Neural cell (in vitro differentiated cells): ENCODE measurements around the gene CSNK2B. TPM values are rescaled to one million over a fixed set of nuclear protein-coding genes. Genes with fewer than 3 reads are reported as not detected.

Experiments
- H2AFZ ChIP-seq: fragments of 200-600, 300-800 bp; sonication (generic), shearing (Covaris generic); 2 replicates; pipeline ENCODE4 v1.6.0; 2014; ENCODE audit warnings: low read depth, mild to moderate bottlenecking, antibody characterized with exemption, low read length, moderate library complexity
- H3F3A ChIP-seq: fragments of 200-600 bp; shearing (Covaris generic); 2 replicates; pipeline ENCODE4 v1.6.1; 2016; ENCODE audit warnings: mild to moderate bottlenecking, moderate library complexity, mixed read lengths, antibody characterized with exemption, low read length; ENCODE audit not compliant: insufficient read depth, poor library complexity, severe bottlenecking
- H3K27ac ChIP-seq: fragments of 200-600, 300-800 bp; sonication (generic), shearing (Covaris generic); 2 replicates; pipeline ENCODE4 v1.5.1; 2014; ENCODE audit warnings: mild to moderate bottlenecking, low read length, moderate library complexity
- H3K27me3 ChIP-seq: fragments of 300-800, 200-600 bp; sonication (generic), shearing (Covaris generic); 2 replicates; pipeline ENCODE4 v1.6.0; 2014; ENCODE audit warnings: mild to moderate bottlenecking, low read depth, low read length, moderate library complexity; ENCODE audit not compliant: insufficient read depth
- H3K36me3 ChIP-seq: fragments of 300-800, 200-600 bp; sonication (generic), shearing (Covaris generic); 2 replicates; pipeline ENCODE4 v1.5.1; 2014; ENCODE audit warnings: mild to moderate bottlenecking, antibody characterized with exemption, low read length, moderate library complexity; ENCODE audit not compliant: insufficient read depth
- H3K4me2 ChIP-seq: fragments of 300-800, 200-600 bp; sonication (generic), shearing (Covaris generic); 2 replicates; pipeline ENCODE4 v1.6.0; 2014; ENCODE audit warnings: mild to moderate bottlenecking, low read length
- H3K4me3 ChIP-seq: fragments of 300-800, 200-600 bp; sonication (generic), shearing (Covaris generic); 2 replicates; pipeline ENCODE4 v1.5.1; 2014; ENCODE audit warnings: mild to moderate bottlenecking, low read length, moderate library complexity
- H3K79me2 ChIP-seq: fragments of 200-600 bp; shearing (Covaris generic); replicated peaks from 2 replicates; pipeline ENCODE4 v1.6.0; 2014; ENCODE audit warnings: mild to moderate bottlenecking, low read length, moderate library complexity; ENCODE audit not compliant: insufficient read depth
- H3K9ac ChIP-seq: fragments of 300-800, 200-600 bp; sonication (generic), shearing (Covaris generic); 2 replicates; pipeline ENCODE4 v1.6.1; 2016; ENCODE audit warnings: mild to moderate bottlenecking, low read length, mixed read lengths
- H3K9me2 ChIP-seq: fragments of 200-600 bp; shearing (Covaris generic); 2 replicates; pipeline ENCODE4 v1.6.1; 2016; ENCODE audit warnings: mild to moderate bottlenecking, low read length, mixed read lengths; ENCODE audit not compliant: insufficient read depth
- H3K9me3 ChIP-seq: fragments of 200-600, 300-800 bp; sonication (generic), shearing (Covaris generic); 2 replicates; pipeline ENCODE4 v1.6.1; 2016; ENCODE audit warnings: mild to moderate bottlenecking, mixed run types, low read length, moderate library complexity, mixed read lengths
- H4K20me1 ChIP-seq: fragments of 200-600 bp; shearing (Covaris generic); 2 replicates; pipeline ENCODE4 v1.6.1; 2016; ENCODE audit warnings: mild to moderate bottlenecking, mixed run types; ENCODE audit not compliant: insufficient read depth
- CTCF ChIP-seq: fragments of 450-650 bp; IDR thresholded peaks from 2 replicates; pipeline ENCODE4 v1.5.1; 2014; ENCODE audit warnings: antibody characterized with exemption, mild to moderate bottlenecking, moderate library complexity; ENCODE audit not compliant: poor library complexity, severe bottlenecking
- EP300 ChIP-seq: fragments of 450-650 bp; conservative IDR thresholded peaks from 2 replicates; pipeline ENCODE4 v1.6.1; 2014; ENCODE audit warnings: antibody characterized with exemption, mild to moderate bottlenecking, moderate library complexity; ENCODE audit not compliant: poor library complexity, severe bottlenecking
- EZH2 ChIP-seq: fragments of 200-600, 300-800 bp; shearing (Covaris generic), sonication (generic); IDR thresholded peaks from 2 replicates; pipeline ENCODE4 v1.6.1; 2014; ENCODE audit warnings: antibody characterized with exemption, low read length, borderline replicate concordance, mild to moderate bottlenecking; ENCODE audit not compliant: insufficient read depth, poor library complexity, severe bottlenecking
- MXI1 ChIP-seq: fragments of 450-650 bp; conservative IDR thresholded peaks from 2 replicates; pipeline ENCODE4 v1.6.1; 2014; ENCODE audit warnings: antibody characterized with exemption, mild to moderate bottlenecking; ENCODE audit not compliant: poor library complexity, severe bottlenecking
- POLR2AphosphoS5 ChIP-seq: IDR thresholded peaks from 2 replicates; pipeline ENCODE4 v1.6.1; 2012
- RAD21 ChIP-seq: fragments of 450-650 bp; conservative IDR thresholded peaks from 2 replicates; pipeline ENCODE4 v1.6.1; 2014; ENCODE audit warnings: antibody characterized with exemption, mild to moderate bottlenecking, moderate library complexity
- SMC3 ChIP-seq: fragments of 450-650 bp; conservative IDR thresholded peaks from 2 replicates; pipeline ENCODE4 v1.6.1; 2014; ENCODE audit warnings: antibody characterized with exemption, mild to moderate bottlenecking, moderate library complexity; ENCODE audit not compliant: poor library complexity
- TAF1 ChIP-seq: IDR thresholded peaks from 2 replicates; pipeline ENCODE4 v1.6.1; 2012; ENCODE audit warnings: low read depth
- polyA plus RNA-seq: library from polyadenylated mRNA; depleted of rRNA; stranded (reverse); fragments of >200 nt; gene quantifications from 2 replicates; pipeline ENCODE4 v1.2.3, GENCODE V29; 2014
- TF ChIP-seq, protein P1 (sequence below): IDR thresholded peaks from 2 replicates; pipeline ENCODE4 v1.6.1; 2012; ENCODE audit warnings: borderline replicate concordance

The CSNK2B gene
- polyA plus RNA-seq, 1 donor from 2014 or later, result 135 TPM

GRCh38 chr6:31691078-31691463 lies 25.2 kb downstream of the CSNK2B start:
- no peaks in the 10 kb centered on the region for H3K9me3 ChIP-seq
- TF ChIP-seq EP300, result no peak
- TF ChIP-seq TAF1, result no peak
- TF ChIP-seq POLR2AphosphoS5, result no peak
- TF ChIP-seq SMC3, result no peak
- TF ChIP-seq, protein P1, sequence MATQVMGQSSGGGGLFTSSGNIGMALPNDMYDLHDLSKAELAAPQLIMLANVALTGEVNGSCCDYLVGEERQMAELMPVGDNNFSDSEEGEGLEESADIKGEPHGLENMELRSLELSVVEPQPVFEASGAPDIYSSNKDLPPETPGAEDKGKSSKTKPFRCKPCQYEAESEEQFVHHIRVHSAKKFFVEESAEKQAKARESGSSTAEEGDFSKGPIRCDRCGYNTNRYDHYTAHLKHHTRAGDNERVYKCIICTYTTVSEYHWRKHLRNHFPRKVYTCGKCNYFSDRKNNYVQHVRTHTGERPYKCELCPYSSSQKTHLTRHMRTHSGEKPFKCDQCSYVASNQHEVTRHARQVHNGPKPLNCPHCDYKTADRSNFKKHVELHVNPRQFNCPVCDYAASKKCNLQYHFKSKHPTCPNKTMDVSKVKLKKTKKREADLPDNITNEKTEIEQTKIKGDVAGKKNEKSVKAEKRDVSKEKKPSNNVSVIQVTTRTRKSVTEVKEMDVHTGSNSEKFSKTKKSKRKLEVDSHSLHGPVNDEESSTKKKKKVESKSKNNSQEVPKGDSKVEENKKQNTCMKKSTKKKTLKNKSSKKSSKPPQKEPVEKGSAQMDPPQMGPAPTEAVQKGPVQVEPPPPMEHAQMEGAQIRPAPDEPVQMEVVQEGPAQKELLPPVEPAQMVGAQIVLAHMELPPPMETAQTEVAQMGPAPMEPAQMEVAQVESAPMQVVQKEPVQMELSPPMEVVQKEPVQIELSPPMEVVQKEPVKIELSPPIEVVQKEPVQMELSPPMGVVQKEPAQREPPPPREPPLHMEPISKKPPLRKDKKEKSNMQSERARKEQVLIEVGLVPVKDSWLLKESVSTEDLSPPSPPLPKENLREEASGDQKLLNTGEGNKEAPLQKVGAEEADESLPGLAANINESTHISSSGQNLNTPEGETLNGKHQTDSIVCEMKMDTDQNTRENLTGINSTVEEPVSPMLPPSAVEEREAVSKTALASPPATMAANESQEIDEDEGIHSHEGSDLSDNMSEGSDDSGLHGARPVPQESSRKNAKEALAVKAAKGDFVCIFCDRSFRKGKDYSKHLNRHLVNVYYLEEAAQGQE, result no peak
- TF ChIP-seq MXI1, result no peak
- TF ChIP-seq CTCF, result no peak
- no peak for TF ChIP-seq EZH2
- TF ChIP-seq RAD21, result no peak
- no peaks in the 10 kb centered on the region for H3F3A ChIP-seq
- no peaks in the 10 kb centered on the region for H3K9me2 ChIP-seq
- H3K4me3 ChIP-seq, result no peak overlapping the region
- H3K36me3 ChIP-seq, result no peaks in the 10 kb centered on the region
- no peak overlapping the region for H3K4me2 ChIP-seq
- no peak overlapping the region for H3K27ac ChIP-seq
- H3K79me2 ChIP-seq, result no peaks in the 10 kb centered on the region
- H4K20me1 ChIP-seq, result no peaks in the 10 kb centered on the region
- no peak overlapping the region for H3K9ac ChIP-seq
- no peaks in the 10 kb centered on the region for H3K27me3 ChIP-seq
- no peak overlapping the region for H2AFZ ChIP-seq

DNA sequence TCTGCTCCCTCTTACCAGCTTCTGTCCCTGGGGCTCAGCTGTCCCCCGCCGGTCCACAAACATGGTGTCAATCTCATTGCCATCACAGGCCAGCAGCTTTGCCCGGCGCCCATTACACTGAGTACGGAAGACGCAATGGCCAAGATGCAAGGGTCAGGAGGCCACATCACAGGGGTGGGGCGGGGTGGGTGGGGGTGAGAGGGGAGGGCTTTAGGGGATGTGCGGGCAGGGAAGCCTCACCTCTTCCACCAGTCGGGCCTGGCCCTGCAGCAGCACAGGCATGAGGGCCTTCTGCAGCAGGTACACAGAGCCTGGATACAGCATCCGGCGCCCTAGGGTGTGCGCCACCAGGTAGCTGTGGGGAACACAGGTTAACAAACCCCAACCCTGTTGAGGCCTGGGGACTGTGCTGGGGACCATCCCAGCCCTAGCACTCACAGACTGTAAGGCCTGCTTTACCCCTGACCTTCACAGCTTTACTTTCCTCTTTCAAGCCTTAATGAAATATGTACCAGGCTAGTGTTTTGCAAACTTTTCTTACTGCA lies 25.8 kb downstream of the CSNK2B start:
- no peak for TF ChIP-seq RAD21
- H3K9me2 ChIP-seq, result no peaks in the 10 kb centered on the region
- H3F3A ChIP-seq, result no peaks in the 10 kb centered on the region
- no peak overlapping the region for H3K9ac ChIP-seq
- no peak overlapping the region for H3K4me3 ChIP-seq
- H3K9me3 ChIP-seq, result no peaks in the 10 kb centered on the region
- H3K36me3 ChIP-seq, result no peaks in the 10 kb centered on the region
- H4K20me1 ChIP-seq, result no peaks in the 10 kb centered on the region
- no peak overlapping the region for H3K4me2 ChIP-seq
- no peaks in the 10 kb centered on the region for H3K79me2 ChIP-seq
- H3K27ac ChIP-seq, result no peak overlapping the region
- no peak overlapping the region for H2AFZ ChIP-seq
- no peaks in the 10 kb centered on the region for H3K27me3 ChIP-seq

GRCh38 chr6:31692353-31692752 lies 26.5 kb downstream of the CSNK2B start:
- H3K27ac ChIP-seq, result no peak overlapping the region
- no peak overlapping the region for H3K4me2 ChIP-seq
- H3K9me3 ChIP-seq, result no peaks in the 10 kb centered on the region
- no peaks in the 10 kb centered on the region for H3K27me3 ChIP-seq
- H3K9me2 ChIP-seq, result no peaks in the 10 kb centered on the region
- no peaks in the 10 kb centered on the region for H3F3A ChIP-seq
- H3K9ac ChIP-seq, result no peak overlapping the region
- TF ChIP-seq EP300 (no peak), CTCF (no peak), EZH2 (no peak), RAD21 (no peak), POLR2AphosphoS5 (no peak), MXI1 (no peak), SMC3 (no peak), TAF1 (no peak)
- TF ChIP-seq, protein P1, result no peak
- H4K20me1 ChIP-seq, result no peaks in the 10 kb centered on the region
- no peaks in the 10 kb centered on the region for H3K79me2 ChIP-seq
- no peak overlapping the region for H2AFZ ChIP-seq
- H3K4me3 ChIP-seq, result no peak overlapping the region
- no peaks in the 10 kb centered on the region for H3K36me3 ChIP-seq
